Thymus (tissue), 11 donors: ENCODE results near the gene IFNK. TPM values are rescaled to one million over a fixed set of nuclear protein-coding genes. Genes with fewer than 3 reads are reported as not detected.
A peak's percentile ranks its signal among the peaks of the same experiment; 100 is the strongest.

Source experiments
- DNase-seq, 9 donors: peaks; one replicate each; pipeline ENCODE4 v3.0.0-alpha.2; 2013; ENCODE audit warnings: low spot score in 9 of 9, low read depth in 6 of 9, missing footprints in 1 of 9
- H3K27ac ChIP-seq, 2 donors: one replicate each; pipeline ENCODE4 v1.5.1; 2013; ENCODE audit warnings: control low read depth in 1 of 2, low read depth in 1 of 2, low read length in 1 of 2, mild to moderate bottlenecking in 1 of 2, moderate library complexity in 1 of 2
- H3K27me3 ChIP-seq, 2 donors: one replicate each; pipeline ENCODE4 v1.5.1; 2013; ENCODE audit warnings: low read length in 1 of 2; ENCODE audit not compliant: control insufficient read depth in 2 of 2, insufficient read depth in 1 of 2
- H3K36me3 ChIP-seq, 2 donors: one replicate each; pipeline ENCODE4 v1.5.1; 2013; ENCODE audit warnings: low read length in 1 of 2, mild to moderate bottlenecking in 1 of 2, moderate library complexity in 1 of 2; ENCODE audit not compliant: control insufficient read depth in 2 of 2, insufficient read depth in 2 of 2
- H3K4me1 ChIP-seq, 2 donors: one replicate each; pipeline ENCODE4 v1.5.1; 2013; ENCODE audit warnings: low read length in 2 of 2; ENCODE audit not compliant: control insufficient read depth in 2 of 2, insufficient read depth in 2 of 2
- H3K4me3 ChIP-seq, 2 donors: one replicate each; pipeline ENCODE4 v1.5.1; 2013; ENCODE audit warnings: low read length in 2 of 2, control low read depth in 1 of 2, mild to moderate bottlenecking in 1 of 2
- H3K9me3 ChIP-seq, 2 donors: one replicate each; pipeline ENCODE4 v1.5.1; 2013; ENCODE audit warnings: low read length in 1 of 2, mild to moderate bottlenecking in 1 of 2; ENCODE audit not compliant: control insufficient read depth in 2 of 2, insufficient read depth in 1 of 2
- WGBS: extraction: QIAGEN DNeasy Blood & Tissue Kit; methylation state at CpG from one replicate; pipeline ENCODE4 v1.1.7; 2013; 5-methylcytosine and 5-hydroxymethylcytosine counted together
- polyA plus RNA-seq: library from polyadenylated mRNA; stranded (reverse); fragments of 200-250 nt; gene quantifications from one replicate; pipeline ENCODE4 v1.2.3, GENCODE V29; 2013
- total RNA-seq: library from RNA; stranded (reverse); fragments of 120-200 nt; gene quantifications from one replicate; pipeline ENCODE4 v1.2.4, GENCODE V29; 2013
- donor health status: healthy.

IFNK gene
- total and polyA plus RNA-seq, 2 donors = 0.52 TPM; not detected in 1

DNA sequence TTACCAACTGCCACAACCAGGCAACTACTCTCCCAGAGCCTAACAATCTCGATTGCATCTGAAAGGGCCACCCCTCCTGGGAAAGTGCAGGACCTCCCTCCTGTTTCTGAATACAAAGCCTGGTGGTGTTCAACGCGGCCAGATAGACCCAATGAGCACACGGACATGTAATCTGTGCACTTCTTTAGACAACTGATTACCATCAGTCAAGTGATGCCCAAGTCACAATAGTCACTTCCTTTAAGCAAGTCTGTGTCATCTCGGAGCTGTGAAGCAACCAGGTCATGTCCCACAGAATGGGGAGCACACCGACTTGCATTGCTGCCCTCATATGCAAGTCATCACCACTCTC, 48.5 kb downstream of the IFNK start:
- Histone ChIP-seq H3K4me1 (peaks cover 6 to 11% of the 10 kb centered on the region in 2 donors), H3K4me3 (peak overlapping the region; percentile 76 to 86), H3K36me3 (no peaks in the 10 kb centered on the region), H3K9me3 (no peaks in the 10 kb centered on the region), H3K27me3 (no peaks in the 10 kb centered on the region), H3K27ac (peak overlapping the region; percentile 99 to 100)
- WGBS = 3% methylated on average over 6 of the region's 6 CpGs
- peak in 8 of 9 donors; percentile 42 to 84 (median 62) for DNase-seq

DNA sequence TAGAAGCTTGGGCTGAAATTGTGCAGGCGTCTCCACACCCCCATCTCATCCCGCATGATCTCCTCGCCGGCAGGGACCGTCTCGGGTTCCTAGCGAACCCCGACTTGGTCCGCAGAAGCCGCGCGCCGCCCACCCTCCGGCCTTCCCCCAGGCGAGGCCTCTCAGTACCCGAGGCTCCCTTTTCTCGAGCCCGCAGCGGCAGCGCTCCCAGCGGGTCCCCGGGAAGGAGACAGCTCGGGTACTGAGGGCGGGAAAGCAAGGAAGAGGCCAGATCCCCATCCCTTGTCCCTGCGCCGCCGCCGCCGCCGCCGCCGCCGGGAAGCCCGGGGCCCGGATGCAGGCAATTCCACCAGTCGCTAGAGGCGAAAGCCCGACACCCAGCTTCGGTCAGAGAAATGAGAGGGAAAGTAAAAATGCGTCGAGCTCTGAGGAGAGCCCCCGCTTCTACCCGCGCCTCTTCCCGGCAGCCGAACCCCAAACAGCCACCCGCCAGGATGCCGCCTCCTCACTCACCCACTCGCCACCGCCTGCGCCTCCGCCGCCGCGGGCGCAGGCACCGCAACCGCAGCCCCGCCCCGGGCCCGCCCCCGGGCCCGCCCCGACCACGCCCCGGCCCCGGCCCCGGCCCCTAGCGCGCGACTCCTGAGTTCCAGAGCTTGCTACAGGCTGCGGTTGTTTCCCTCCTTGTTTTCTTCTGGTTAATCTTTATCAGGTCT, 49.0 kb downstream of the IFNK start, which contains the start of gene C9orf72:
TSS of gene C9orf72 (minus strand) at position 564 of the 716 bp plus-strand sequence. CDS start 6,361 bp downstream, outside the sequence.
- H3K4me1 ChIP-seq = peaks cover 6 to 11% of the 10 kb centered on the region in 2 donors
- under 1% methylated on average over 72 of the region's 72 CpGs for WGBS
- peak within 1 kb of the TSS; percentile 99 to 100 for H3K27ac ChIP-seq
- H3K27me3 ChIP-seq = no peaks in the 10 kb centered on the region
- H3K4me3 ChIP-seq = peak within 1 kb of the TSS; percentile 76 to 86
- peak in 2 of 9 donors; percentile 84 to 85 for DNase-seq
- H3K9me3 ChIP-seq = no peaks in the 10 kb centered on the region
- H3K36me3 ChIP-seq = no peaks in the 10 kb centered on the region

DNA sequence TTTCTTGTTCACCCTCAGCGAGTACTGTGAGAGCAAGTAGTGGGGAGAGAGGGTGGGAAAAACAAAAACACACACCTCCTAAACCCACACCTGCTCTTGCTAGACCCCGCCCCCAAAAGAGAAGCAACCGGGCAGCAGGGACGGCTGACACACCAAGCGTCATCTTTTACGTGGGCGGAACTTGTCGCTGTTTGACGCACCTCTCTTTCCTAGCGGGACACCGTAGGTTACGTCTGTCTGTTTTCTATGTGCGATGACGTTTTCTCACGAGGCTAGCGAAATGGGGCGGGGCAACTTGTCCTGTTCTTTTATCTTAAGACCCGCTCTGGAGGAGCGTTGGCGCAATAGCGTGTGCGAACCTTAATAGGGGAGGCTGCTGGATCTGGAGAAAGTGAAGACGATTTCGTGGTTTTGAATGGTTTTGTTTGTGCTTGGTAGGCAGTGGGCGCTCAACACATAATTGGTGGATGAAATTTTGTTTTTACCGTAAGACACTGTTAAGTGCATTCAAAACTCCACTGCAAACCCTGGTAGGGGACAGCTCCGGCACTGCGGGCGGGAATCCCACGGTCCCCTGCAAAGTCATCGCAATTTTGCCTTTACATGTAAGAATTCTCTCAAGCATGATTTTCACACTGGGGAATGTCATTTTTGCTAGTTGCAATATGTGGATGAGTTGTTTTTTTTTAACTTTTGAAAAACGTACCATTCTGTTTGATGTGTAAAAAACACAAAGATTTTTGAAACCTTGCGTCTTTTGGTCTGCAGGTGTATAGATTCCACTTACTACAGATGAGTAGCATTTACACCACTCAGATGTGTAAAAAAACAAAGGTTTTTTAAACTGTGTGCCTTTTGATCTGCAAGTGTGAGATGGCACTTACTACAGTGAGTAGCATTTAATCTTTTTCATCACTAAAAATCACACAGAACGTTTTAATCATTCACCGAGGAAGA, 49.8 kb downstream of the IFNK start:
- DNase-seq = peak; percentile 96 to 100 (median 99)
- no peaks in the 10 kb centered on the region for H3K9me3 ChIP-seq
- H3K4me3 ChIP-seq = peak overlapping the region; percentile 76 to 86
- H3K36me3 ChIP-seq = no peaks in the 10 kb centered on the region
- no peaks in the 10 kb centered on the region for H3K27me3 ChIP-seq
- H3K27ac ChIP-seq = peak overlapping the region; percentile 99 to 100
- WGBS = under 1% methylated on average over 35 of the region's 35 CpGs
- H3K4me1 ChIP-seq = peaks cover 6 to 11% of the 10 kb centered on the region in 2 donors

Other genes with a start within 250 kb of the IFNK start
- gene EQTN, start 227.1 kb upstream of the IFNK start, total RNA-seq = 0.05 TPM
- 0.21 TPM for gene EQTN, start 227.1 kb upstream of the IFNK start, polyA plus RNA-seq
- gene MOB3B, start 5.5 kb downstream of the IFNK start, total RNA-seq = 2.3 TPM
- 7.8 TPM for gene MOB3B, start 5.5 kb downstream of the IFNK start, polyA plus RNA-seq
- gene C9orf72, start 49.2 kb downstream of the IFNK start, total RNA-seq = 18.7 TPM
- 38.1 TPM for gene C9orf72, start 49.2 kb downstream of the IFNK start, polyA plus RNA-seq